ENCODE measurements around the gene F2RL1.

- TF ChIP-seq CTCF (IDR thresholded peaks at IDR 0.05; ENCODE audit: insufficient read depth, low read depth, low read length) (no peak), EZH2 (IDR thresholded peaks at IDR 0.05; ENCODE audit: insufficient read depth, low read length) (no peak)
Observed at GRCh38 chr5:76801159-76801802, 17.5 kb upstream of the F2RL1 start.
